HG02763 (cell line): Measurements from ENCODE around the gene ZNF280D.
A peak's percentile ranks its signal among the peaks of the same experiment; 100 is the strongest.

Experiments
- ATAC-seq: cut with Tn5 transposase; IDR thresholded peaks from one replicate; pipeline ENCODE4 v1.9.1; 2021; ENCODE audit warnings: mild to moderate bottlenecking, moderate library complexity; ENCODE audit not compliant: unreplicated experiment

The ZNF280D gene

DNA sequence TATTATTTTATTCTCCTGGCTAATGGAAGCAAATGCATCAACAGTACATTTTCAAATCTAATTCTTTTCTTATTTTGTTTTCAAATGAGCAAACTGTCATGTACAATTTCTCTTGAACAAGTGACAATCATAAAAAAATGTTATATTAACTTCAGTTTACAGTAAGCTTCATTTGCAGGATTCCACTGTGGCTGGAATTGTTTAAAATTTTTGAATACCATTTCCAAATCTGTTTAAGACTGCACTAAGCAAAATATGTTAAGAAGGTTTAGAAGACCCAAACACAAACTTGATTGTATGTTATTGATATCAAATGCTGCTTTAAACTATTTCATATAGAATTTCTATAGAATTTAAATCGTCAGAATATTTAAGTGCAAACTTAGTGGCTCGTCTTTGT, 92.8 kb downstream of the ZNF280D start:
- ATAC-seq = no peak

DNA sequence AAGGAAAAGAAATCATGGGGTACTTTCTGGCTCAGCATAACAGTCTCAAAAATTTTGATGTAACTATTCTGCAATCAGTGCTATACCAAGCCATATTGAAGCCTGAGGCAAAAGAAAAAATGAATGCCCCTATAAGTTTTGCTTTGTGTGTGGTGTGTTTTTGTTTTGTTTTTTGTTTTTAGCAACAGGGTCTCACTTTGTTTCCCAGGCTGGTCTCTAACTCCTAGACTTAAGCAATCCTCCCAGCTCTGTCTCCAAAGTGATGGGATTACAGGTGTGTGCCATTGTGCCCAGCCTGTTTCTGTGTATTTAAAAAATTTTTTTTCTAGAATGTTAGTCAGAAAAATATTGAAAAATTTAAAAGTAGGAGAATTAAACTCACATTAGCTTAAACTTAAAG, 93.2 kb downstream of the ZNF280D start:
- ATAC-seq = no peak

DNA sequence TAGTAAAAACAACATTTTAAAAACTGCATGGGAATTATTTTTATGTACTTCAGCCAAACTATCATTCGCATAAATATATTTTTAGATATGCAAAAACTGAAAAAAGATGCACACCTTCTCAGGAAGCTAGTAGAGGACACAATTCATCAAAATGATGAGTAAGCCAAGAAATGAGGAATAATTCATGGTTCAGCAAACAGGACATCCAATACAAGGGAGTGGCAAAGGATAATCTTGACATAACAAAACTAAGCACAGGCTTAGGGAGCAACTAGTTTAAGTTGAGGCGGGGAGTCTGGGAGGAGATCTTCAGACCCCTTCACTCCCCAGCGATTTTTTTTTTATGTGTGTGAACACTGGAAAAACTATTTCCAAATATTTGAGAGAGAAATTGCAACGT, 93.7 kb downstream of the ZNF280D start:
- no peak for ATAC-seq

DNA sequence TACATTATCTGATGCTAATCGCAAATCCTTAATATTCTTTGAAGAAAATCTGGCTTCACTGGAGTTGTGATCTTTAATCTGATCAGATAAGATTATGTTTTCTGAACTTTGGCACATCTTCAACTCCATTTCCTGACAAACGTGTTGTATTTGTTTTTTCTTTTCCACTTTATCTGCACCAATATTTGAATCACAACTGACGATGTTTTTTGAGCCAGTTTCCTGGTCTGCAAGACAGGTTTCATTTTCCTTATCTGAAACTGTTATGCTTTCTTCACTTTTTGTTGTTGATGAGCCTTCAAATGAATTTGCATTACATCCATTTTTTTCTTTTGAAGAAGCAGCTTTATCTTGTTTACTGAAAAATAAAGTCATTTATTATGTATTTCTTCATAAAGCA, 101.5 kb downstream of the ZNF280D start:
- no peak for ATAC-seq

DNA sequence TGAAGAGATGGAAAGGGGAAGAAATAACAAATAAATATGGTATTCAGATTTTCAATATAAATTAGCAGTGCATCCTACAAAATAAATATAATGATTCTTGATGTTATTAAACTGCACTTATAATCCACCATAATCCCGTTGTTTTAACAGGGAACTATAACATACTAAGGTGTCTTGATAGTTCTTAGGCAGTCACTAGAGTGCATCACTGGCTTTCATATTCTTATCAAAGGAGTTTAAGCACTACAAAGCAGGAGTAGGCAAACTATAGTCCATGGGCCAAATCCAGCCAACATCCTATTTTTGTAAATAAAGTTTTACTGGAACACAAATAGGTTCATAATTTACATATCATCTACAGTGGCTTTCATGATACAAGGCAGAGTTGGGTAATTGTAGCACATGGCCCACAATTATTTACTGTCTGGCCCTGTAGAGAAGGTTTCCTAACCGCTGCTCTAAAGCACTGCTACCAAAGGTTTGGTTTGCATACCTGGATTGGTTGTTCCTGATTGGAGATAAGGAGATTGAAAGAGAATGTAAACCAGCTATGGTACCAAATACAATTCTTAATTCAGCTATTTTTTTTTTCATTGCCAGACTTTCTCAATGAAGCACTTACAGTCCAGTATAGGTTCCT, 104.3 kb downstream of the ZNF280D start:
- ATAC-seq = no peak

DNA sequence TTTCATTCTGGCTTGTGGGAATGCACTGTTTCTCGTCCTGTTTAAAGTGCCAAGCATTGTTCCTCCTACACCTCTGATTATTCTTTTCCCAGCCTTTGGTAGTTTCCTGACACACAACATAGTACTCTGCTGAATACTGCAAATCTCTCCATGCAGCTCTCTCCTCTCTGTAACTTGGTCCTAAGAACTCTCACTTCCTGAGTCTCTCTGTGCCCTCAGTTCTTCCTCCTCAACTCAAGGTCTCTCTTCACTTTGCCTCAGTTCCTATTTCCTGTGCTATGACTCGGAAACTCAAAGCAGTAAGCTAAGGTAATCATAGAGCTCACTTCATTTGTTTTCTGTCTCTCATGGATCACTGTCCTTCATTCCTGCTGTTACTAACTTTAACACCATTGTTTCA, 113.4 kb downstream of the ZNF280D start:
- ATAC-seq = no peak

DNA sequence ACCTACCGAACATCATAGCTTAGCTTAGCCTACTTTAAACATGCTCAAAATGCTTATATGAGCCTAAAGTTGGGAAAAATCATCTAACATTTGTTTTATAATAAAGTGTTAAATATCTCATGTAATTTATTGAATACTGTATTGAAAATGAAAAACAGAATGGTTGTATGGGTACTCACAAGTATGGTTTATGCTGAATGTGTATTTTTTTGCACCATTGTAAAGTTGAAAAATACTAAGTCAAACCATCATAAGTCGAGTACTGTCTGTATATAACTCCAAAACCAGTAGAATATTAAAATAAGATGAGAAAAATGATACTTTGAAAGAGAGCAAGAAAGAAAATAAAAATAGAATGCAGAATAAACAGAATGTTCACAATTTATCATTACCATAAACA, 115.7 kb downstream of the ZNF280D start:
- ATAC-seq = no peak

DNA sequence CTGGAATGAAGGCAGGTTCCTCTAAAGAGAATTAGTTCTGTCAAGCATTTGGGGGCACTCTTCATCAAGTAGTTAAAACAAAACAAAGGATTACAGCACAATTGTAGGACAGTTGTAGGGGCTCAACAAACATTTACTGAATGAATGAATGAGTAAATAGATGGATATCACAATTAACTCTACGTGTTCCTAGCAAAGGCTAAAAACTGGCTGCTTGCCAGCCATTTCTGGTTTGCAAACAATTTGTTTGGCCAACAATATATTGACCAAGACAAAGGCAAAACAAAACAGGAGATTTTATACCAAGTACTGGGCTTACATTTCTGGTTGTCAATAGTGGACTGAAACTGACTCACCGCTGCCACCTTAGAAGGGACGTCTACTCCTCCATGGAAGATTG, 116.8 kb downstream of the ZNF280D start:
- ATAC-seq = no peak

DNA sequence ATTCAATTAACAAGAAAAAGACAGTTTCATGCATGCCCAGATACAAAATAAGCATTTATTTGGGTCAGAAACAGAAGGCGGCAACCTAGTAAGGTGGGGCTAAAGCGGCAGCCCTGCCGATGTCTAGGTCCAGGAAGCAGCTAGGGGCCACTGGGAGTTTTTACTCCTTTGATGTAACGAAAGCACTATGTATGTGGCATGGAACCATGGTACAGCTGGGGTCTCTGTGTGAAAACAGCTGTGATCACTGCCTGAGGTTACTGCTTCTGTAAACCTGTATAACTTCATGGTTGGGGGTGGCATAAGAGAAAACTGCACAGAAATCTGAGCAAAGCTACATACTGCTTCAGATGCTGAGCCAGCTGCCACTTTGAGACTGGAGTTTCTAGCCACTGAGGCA, 119.5 kb downstream of the ZNF280D start:
- ATAC-seq = no peak

DNA sequence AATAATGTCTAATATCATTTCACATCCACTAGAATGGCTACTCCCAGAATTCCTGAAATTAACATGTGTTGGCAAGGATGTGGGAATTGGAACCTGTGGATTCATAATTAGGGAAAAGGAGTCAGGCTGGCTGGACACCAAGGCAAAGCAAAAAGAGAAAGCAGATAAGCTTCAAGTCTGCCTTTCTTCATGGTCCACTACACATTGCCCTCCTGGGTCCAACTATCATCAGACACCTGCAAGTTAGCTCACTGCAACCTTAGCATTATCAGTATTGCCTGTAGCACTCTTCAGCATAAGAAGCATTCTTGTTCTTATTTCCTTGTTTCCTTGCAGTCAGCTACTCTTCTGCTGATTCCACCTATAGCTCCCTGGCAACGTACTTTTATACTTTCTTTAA, 124.3 kb downstream of the ZNF280D start:
- ATAC-seq = peak; percentile 57

DNA sequence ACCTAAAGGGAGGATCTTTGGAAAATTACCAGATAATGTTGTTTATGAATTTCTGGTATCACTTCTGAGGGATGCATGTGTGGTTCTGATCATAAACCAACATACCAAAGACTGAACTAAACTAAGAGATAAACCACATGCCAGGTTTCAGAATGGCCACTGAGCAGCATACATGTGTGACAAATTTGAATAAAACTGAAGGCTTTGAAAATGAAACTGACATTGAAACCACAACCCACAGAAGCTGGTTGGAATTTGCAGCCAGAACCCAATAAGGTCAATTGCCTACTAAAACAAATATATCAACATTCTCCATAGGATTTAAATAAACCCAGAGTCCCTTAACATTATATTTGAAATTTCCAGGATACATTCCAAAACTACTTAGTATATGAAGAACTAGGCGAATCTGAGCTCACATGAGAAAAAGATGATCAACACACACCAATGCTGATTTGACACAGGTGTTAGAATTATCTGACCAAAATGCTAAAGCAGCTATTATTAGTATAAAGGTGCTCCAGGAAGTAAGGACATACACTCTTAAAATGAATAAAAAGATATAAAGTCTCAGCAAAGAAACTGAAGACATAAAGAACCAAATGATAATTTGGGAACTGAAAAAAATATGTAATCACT, 125.0 kb downstream of the ZNF280D start:
- ATAC-seq = peak; percentile 93

DNA sequence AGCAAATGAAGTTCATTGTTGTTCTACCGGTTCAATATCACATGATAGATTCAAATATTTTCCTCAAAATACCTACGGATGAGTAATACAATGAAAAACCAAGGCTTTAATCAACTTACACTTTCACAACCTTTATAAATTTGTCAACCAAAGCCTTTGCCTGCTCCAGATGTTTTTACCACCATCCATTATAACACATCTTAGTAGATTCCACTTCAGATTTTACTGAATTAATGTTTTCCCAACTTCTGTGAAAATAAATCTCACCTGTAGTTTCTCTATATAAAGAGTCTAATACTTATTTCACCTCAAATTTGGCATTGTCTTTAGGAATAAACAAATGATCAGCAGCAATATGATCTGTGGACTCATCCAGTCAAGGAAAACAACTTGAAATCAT, 131.1 kb downstream of the ZNF280D start:
- no peak for ATAC-seq

DNA sequence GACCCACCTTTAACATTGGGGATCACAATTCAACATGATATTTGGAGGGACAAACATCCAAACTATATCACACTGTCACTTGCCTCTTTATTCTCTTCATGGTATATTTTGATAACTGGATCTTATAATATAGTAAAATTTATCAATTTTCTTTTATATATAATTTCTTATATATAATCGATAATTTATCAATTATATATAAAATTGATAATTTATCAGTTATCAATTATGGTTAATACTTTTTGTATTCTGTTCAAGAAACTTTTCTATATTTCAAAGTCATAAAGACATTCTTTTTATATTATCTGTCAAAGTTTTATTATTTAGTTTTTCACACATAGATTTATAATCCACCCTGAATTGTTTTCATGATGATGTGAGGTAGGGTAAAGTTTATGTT, 132.9 kb downstream of the ZNF280D start:
- ATAC-seq = no peak

DNA sequence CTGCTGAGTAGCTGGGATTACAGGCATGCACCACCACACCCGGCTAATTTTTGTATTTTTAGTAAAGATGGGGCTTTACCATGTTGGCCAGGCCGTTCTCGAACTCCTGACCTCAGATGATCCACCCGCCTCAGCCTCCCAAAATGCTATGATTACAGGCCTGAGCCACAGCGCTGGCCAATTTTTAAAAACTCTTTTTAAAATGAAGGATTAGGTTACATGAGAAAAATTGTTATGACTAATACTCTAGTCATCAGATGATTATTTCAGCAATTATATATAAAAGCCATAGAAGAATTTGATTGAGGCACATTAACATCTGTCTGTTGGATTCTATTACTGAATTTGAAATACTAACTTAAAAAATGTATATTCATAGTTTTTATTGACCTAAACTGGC, 134.3 kb downstream of the ZNF280D start:
- ATAC-seq = no peak

DNA sequence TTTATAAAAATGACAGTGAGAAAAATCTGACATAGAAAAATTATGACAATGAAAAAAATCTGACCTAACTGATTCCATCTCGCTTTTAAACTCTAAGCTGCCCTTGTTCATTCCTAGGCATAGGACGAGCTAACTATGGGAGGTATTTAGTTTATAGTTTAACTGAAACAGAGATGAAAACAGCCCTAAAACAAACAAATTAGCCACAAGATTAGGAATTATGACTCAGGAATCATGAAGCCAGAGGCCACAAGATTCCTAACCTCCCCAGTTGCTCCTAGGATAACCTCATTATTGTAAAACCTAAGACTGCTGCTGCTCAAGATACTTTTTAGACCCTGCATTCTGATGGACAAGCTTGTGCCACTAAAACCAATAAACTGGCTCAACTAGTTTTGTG, 145.6 kb downstream of the ZNF280D start:
- no peak for ATAC-seq

DNA sequence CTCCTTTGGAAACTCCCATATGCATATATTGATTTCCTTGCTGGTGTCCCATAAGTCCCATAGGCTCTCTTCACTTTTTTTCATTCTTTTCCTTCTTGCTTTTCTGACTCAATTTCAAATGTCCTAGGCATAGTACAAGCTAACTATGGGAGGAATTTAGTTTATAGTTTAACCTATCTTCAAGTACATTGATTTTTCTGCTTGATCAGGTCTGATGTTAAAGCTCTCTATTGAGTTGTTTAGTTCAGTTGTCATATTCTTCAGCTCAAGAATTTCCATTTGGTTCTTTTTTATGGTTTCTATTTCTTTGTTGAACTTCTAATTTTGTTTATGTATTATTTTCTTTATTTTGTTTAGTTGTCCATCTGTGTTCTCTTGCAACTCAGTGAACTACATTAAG, 147.1 kb downstream of the ZNF280D start:
- no peak for ATAC-seq

DNA sequence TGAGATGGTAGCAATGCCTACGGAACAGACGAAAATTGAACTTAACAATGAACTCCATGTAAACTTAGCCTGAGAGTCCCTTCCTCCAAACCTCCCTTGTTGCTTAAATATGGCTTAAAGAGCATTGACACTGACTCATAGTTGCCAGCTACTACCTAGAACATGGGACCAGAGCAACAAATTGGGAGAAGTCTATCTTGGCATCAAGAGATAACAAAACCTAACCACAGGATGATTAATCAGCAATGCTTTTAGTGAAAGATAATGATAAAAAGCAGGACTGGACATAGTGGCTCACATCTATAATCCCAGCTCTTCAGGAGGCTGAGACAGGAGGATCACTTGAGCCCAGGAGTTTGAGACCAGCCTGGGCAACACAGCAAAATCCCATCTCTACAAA, 150.5 kb downstream of the ZNF280D start:
- ATAC-seq = no peak
